ENCODE results near the gene ZDHHC17.

- no peak for TF ChIP-seq SIN3A (IDR thresholded peaks at IDR 0.05; ENCODE audit: low read depth)
- TF ChIP-seq POLR2A (IDR thresholded peaks at IDR 0.05; ENCODE audit: borderline replicate concordance, extremely low read depth, insufficient read depth, insufficient read length), result no peak
- TF ChIP-seq, protein P1, sequence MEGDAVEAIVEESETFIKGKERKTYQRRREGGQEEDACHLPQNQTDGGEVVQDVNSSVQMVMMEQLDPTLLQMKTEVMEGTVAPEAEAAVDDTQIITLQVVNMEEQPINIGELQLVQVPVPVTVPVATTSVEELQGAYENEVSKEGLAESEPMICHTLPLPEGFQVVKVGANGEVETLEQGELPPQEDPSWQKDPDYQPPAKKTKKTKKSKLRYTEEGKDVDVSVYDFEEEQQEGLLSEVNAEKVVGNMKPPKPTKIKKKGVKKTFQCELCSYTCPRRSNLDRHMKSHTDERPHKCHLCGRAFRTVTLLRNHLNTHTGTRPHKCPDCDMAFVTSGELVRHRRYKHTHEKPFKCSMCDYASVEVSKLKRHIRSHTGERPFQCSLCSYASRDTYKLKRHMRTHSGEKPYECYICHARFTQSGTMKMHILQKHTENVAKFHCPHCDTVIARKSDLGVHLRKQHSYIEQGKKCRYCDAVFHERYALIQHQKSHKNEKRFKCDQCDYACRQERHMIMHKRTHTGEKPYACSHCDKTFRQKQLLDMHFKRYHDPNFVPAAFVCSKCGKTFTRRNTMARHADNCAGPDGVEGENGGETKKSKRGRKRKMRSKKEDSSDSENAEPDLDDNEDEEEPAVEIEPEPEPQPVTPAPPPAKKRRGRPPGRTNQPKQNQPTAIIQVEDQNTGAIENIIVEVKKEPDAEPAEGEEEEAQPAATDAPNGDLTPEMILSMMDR (IDR thresholded peaks at IDR 0.05 in 2 of 3, conservative IDR thresholded peaks at IDR 0.05 in 1 of 3; ENCODE audit: borderline replicate concordance in 1 of 3, insufficient read depth in 1 of 3, low read depth in 2 of 3, low read length in 2 of 3), result no peak
- TF ChIP-seq POLR2AphosphoS5 (IDR thresholded peaks at IDR 0.05; ENCODE audit: low read depth, low read length), result no peak
- no peak for TF ChIP-seq ATF3 (IDR thresholded peaks at IDR 0.05)
- TF ChIP-seq EZH2 (IDR thresholded peaks at IDR 0.05), result no peak
- no peak for TF ChIP-seq MAX (IDR thresholded peaks at IDR 0.05)
- no peak for TF ChIP-seq ELF1 (IDR thresholded peaks at IDR 0.05; ENCODE audit: borderline replicate concordance, low read depth)
- no peak for TF ChIP-seq REST (IDR thresholded peaks at IDR 0.05; ENCODE audit: low read depth)
- no peak for TF ChIP-seq CEBPB (IDR thresholded peaks at IDR 0.05; ENCODE audit: low read depth)
- TF ChIP-seq ZNF274 (IDR thresholded peaks at IDR 0.05; ENCODE audit: low read depth, low read length), result no peak
- TF ChIP-seq SP1 (IDR thresholded peaks at IDR 0.05; ENCODE audit: low read depth), result no peak
- TF ChIP-seq EZH2phosphoT487 (IDR thresholded peaks at IDR 0.05; ENCODE audit: borderline replicate concordance), result no peak
Observed at GRCh38 chr12:76866151-76866567, 102.2 kb downstream of the ZDHHC17 start.

Data from HCT116 (cell line).